ENCODE measurements around the gene ATCAY.
"Not testable (repeated sequence)": the region's sequence is repeated elsewhere in the genome, so short reads cannot be mapped to it uniquely, and the experiment has no call there.

Gene ATCAY

GRCh38 chr19:3855320-3855719 lies 25.2 kb upstream of the ATCAY start:
- DNase-seq = no peak

- no peak for DNase-seq
Measured at GRCh38 chr19:3857449-3858003, 23.0 kb upstream of the ATCAY start.

- no peak for DNase-seq
Measured at GRCh38 chr19:3860499-3860898, 20.0 kb upstream of the ATCAY start.

GRCh38 chr19:3862826-3863500 lies 17.5 kb upstream of the ATCAY start:
- DNase-seq = no peak

- DNase-seq = no peak
Measured at GRCh38 chr19:3863648-3864047, 16.8 kb upstream of the ATCAY start.

GRCh38 chr19:3866910-3867638 lies 13.4 kb upstream of the ATCAY start:
- no peak for DNase-seq

GRCh38 chr19:3867971-3868769 lies 12.3 kb upstream of the ATCAY start:
- DNase-seq = no peak

- DNase-seq = no peak
Measured at GRCh38 chr19:3868770-3869456, 11.6 kb upstream of the ATCAY start, which contains the start of gene ZFR2. Gene ZFR2 (minus strand): TSS chr19:3869038. CDS start chr19:3869017, 21 bp downstream.

GRCh38 chr19:3873151-3873550 lies 7.3 kb upstream of the ATCAY start:
- no peak for DNase-seq

GRCh38 chr19:3874695-3875094 lies 5.8 kb upstream of the ATCAY start:
- DNase-seq = not testable (repeated sequence)

- no peak for DNase-seq
Measured at GRCh38 chr19:3879656-3880055, 829 bp upstream of the ATCAY start.

GRCh38 chr19:3881272-3882040 lies 971 bp downstream of the ATCAY start:
- DNase-seq = no peak

- DNase-seq = no peak
Measured at GRCh38 chr19:3882041-3882384, 1.5 kb downstream of the ATCAY start.

- DNase-seq = no peak
Measured at GRCh38 chr19:3890591-3890990, 10.1 kb downstream of the ATCAY start.

GRCh38 chr19:3893509-3894179 lies 13.2 kb downstream of the ATCAY start:
- no peak for DNase-seq

- DNase-seq = not testable (repeated sequence)
Measured at GRCh38 chr19:3894959-3895358, 14.5 kb downstream of the ATCAY start.

GRCh38 chr19:3895788-3896187 lies 15.3 kb downstream of the ATCAY start:
- DNase-seq = no peak

- no peak for DNase-seq
Measured at GRCh38 chr19:3897936-3898335, 17.5 kb downstream of the ATCAY start.

- DNase-seq = no peak
Measured at GRCh38 chr19:3898426-3898825, 17.9 kb downstream of the ATCAY start.

GRCh38 chr19:3899531-3900294 lies 19.2 kb downstream of the ATCAY start:
- DNase-seq = no peak

Data from fibroblast of skin of scalp (primary cell).